Erythroblast (primary cell): Measurements from ENCODE around the gene DIP2A.

Experiments
- GATA1 ChIP-seq: IDR thresholded peaks from 2 replicates; pipeline ENCODE4 v1.6.1; 2011; ENCODE audit warnings: low read depth, mild to moderate bottlenecking, control low read depth, low read length, moderate library complexity
- POLR2A ChIP-seq: IDR thresholded peaks from 2 replicates; pipeline ENCODE4 v1.6.1; 2011; ENCODE audit warnings: mild to moderate bottlenecking, low read length

- no peak for TF ChIP-seq POLR2A
- TF ChIP-seq GATA1 = no peak
Observed at GRCh38 chr21:46489800-46490199, 31.1 kb downstream of the DIP2A start.
